Fibroblast of lung (primary cell): ENCODE data around the gene RAET1G.

Experiments
- EZH2 ChIP-seq: IDR thresholded peaks from 2 replicates; pipeline ENCODE4 v1.5.1; 2012; ENCODE audit warnings: low read length, control low read depth, mild to moderate bottlenecking; ENCODE audit errors: missing control alignments
- TF ChIP-seq, protein P1 (sequence below), 2 donors: IDR thresholded peaks in 1 of 2; conservative IDR thresholded peaks in 1 of 2; 1 replicate in 1 of 2; 2 replicates in 1 of 2; pipeline ENCODE4 v1.5.1; 2011 to 2012; ENCODE audit warnings: low read length in 2 of 2, control low read depth in 1 of 2, inconsistent platforms in 1 of 2, low read depth in 1 of 2, mild to moderate bottlenecking in 1 of 2

- TF ChIP-seq, protein P1, sequence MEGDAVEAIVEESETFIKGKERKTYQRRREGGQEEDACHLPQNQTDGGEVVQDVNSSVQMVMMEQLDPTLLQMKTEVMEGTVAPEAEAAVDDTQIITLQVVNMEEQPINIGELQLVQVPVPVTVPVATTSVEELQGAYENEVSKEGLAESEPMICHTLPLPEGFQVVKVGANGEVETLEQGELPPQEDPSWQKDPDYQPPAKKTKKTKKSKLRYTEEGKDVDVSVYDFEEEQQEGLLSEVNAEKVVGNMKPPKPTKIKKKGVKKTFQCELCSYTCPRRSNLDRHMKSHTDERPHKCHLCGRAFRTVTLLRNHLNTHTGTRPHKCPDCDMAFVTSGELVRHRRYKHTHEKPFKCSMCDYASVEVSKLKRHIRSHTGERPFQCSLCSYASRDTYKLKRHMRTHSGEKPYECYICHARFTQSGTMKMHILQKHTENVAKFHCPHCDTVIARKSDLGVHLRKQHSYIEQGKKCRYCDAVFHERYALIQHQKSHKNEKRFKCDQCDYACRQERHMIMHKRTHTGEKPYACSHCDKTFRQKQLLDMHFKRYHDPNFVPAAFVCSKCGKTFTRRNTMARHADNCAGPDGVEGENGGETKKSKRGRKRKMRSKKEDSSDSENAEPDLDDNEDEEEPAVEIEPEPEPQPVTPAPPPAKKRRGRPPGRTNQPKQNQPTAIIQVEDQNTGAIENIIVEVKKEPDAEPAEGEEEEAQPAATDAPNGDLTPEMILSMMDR (conservative IDR thresholded peaks at IDR 0.05 in 1 of 2, IDR thresholded peaks at IDR 0.05 in 1 of 2; ENCODE audit: low read depth in 1 of 2, low read length in 2 of 2) = no peak
- TF ChIP-seq EZH2 = no peak
Measured at GRCh38 chr6:149924933-149925252, 2.0 kb upstream of the RAET1G start.
